SW 1271 (cell line): ENCODE results near the gene PPP4C.
"Not testable (repeated sequence)": the region's sequence is repeated elsewhere in the genome, so short reads cannot be mapped to it uniquely, and the experiment has no call there.

Source experiments
- DNase-seq, 2 experiments: peaks; one replicate each; lab custom pipeline; 2025; lab: John Stamatoyannopoulos, UW

The PPP4C gene

GRCh38 chr16:30096862-30097563 lies 21.2 kb downstream of the PPP4C start:
- DNase-seq = no peak

DNA sequence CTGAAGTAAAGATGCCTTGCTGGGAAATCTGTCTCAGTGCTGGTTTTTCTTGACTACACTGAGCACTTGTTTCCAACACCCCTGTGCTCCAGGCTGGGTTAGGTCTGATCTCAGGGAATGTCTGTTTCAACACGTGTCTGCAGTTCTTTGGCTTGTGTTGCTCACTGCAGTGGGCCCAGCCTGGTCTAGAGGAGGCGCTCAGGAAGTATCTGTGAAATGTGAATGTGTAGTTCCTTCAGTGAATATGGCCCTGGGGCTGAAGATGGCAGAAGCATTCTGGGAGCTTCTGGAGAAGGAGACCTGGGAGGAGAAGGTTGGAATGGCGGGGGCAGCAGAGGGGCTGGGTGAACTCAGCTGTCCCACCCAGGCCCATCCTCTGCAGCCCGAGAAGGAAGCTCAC lies 28.3 kb downstream of the PPP4C start:
- no peak for DNase-seq

- DNase-seq = no peak
These were observed 28.7 kb downstream of the PPP4C start for GRCh38 chr16:30104492-30104891.

DNA sequence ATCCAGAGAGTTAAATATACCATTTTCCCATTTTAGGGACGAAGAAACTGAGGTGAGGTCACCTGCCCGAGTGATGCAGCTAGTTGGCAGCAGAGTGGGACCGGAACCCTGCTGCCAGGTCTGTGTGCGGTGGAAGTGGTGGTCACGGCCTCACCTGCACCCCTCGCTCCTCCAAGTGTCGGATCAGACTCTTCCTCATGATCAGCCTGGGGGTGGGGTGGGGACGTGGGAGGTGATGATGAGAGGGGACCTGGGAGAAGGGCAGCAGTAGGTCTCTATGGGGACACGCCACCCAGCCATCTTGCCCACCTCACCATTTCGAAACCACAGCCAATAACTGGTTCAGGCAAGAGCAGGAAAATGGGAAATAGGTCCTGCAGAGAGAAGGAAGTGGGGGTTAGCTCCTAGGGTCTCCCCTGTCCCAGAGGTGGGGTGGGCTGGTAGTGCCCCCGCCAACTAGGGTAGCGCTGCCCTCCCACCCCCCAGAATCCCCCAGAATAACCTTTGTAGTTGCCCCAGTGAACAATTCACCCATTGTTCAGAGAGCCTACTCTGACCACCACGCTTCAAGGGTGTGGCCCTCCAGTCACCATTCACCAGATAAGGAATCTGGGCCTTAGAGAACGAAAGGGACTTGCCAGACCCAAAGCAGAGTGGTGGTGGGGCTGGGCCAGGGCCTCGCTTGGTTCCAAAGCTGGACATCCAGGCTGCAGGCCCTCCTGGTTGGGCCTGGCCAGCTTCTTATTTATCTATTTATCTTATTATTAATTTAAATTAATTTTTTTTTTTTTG lies 32.5 kb downstream of the PPP4C start:
- no peak for DNase-seq

DNA sequence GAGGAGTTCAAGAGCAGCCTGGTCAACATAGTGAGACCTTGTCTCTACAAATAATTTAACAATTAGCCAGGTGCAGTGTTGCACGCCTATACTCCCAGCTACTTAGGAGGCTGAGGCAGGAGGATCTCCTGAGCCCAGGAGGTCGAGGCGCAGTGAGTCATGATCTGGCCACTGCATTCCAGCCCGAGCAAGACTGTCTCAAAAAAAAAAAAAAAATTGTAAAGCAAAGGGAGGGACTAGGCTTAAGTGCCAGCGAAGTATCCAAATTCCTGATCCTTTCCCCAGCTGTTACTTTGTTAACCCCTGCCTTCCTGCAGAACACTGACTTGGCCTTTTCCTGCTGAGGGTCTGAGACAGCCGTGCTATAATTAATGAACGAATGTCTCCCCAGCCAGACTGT lies 34.9 kb downstream of the PPP4C start:
- peak in 1 of 2 experiments; percentile 14 for DNase-seq

DNA sequence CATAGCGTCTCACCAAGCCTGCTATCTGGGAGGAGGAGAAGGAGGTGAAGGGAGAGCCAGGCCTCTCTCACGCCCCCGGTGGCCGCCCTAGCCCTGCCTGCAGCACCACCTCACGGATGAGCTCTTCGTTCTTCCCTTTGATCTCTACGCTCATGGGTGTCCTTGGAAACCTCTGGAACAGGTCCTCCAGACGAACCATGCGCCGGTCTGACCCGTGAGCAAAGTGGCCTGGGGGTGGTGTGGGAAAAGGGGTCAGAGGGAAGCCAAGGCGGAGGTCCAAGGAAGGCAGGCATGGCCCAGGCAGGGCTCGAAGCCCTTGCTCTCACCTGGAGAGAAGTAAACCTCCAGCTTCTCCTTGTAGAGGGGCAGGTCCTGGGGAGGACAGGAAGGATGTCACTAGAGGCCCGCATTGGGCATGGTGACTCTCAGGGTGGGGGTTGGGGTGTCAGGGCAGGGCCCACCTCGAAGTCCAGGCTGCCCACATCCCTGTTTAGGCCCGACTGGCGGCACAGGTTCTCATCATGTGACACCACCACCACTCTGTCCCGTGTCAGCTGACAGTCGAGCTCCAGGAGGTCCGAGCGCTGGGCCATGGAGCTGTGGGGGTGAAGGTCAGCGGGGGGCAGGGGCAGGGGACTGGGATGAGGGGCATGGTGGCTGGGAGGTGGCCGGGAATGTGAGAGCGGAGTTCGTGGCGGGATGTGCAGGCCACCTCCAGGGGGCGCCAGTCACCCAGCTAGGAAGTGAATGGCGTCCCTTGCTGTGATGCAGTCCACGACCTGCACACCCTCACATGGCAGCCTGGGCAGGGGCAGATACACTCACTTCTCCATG lies 36.6 kb downstream of the PPP4C start:
- DNase-seq = peak in 1 of 2 experiments; percentile 20

- DNase-seq = no peak
These were observed 37.4 kb downstream of the PPP4C start, which contains the start of gene GDPD3 for GRCh38 chr16:30113031-30113710. Gene GDPD3, minus strand, starts transcription at chr16:30113537. Its CDS starts 59 bp downstream, at chr16:30113478.

DNA sequence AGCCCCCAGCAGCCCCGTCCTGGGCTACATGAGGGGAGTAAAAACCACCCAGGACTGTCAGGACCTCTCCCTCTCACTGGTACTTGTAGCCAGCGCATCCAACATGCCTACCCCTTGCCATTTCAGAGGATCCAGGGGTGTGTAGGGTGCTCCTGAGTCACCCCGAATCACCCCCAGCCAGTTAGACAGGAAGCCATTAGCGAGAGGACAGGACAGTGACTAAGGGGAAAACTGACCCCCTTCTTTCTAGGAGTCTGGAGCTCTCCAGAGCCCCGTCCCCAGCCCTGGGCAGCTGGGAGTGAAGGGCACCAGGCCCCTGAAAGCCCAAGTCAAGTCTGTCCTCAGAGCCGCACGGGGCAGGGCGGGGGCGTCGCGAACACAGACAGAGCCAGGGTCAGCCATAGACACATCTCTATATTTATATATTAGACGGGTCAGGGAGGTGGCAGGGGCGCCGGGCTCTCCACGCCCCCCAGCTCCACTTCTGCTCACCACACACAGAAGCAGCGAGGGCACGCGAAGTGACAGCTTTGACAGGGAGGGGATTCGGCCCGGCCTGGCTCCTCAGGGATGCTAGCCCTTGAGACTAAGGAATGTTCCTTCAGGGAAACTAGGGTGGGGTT lies 38.0 kb downstream of the PPP4C start:
- DNase-seq = no peak

DNA sequence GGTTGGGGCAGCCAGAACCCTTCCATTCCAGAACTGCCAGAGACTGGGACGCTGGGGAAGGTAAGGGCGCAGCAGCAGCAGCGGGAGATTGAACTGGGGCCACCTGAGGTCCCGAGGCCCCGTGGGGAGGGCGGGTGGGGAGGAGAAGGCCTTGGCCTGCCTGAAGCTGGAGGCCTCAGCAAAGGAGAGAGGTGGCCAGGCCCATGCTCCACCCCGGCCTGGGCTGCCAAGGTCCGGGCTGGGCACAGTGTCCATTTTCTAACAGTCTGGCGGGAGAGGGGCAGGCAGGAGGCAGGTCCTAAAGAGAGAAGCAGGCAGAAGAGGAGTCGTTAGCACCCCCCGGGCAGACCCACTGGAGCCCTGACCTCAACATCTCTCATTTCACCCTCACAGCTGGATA lies 38.6 kb downstream of the PPP4C start:
- no peak for DNase-seq

DNA sequence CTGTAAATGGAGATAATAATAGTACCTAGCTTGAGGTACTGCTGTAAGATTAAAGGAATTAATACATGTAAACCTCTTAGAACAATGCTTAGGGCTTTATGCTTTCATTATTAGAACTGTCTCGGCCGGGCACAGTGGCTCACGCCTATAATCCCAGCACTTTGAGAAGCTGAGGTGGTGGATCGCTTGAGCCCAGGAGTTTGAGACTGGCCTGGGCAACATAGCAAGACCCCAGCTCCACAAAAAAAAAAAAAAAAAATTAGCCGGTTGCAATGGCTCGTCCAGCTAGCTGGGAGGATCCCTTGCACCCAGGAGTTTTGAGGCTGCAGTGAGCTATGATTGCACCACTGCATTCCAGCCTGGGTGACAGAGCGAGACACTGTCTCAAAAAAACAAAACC lies 39.0 kb downstream of the PPP4C start:
- DNase-seq = not testable (repeated sequence)

DNA sequence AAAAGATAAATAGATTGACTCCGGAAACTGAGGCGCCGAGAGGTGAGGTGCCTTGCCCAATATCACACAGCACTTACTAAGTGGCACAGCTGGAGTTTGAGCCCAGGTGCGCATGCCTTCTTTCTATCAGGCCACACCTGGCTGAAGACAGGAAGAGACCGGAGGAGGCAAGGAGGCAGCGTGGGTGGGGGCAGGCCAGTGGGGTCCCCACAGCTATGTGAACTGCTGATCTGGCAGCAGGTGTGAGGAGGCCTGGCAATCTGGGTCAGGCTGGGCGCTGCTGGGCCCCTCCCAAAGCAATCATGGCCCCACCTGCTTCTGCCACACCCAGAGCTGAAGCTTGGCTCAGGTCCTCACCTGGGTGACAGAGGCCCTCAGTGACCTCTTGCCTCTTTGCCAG lies 39.4 kb downstream of the PPP4C start:
- no peak for DNase-seq

DNA sequence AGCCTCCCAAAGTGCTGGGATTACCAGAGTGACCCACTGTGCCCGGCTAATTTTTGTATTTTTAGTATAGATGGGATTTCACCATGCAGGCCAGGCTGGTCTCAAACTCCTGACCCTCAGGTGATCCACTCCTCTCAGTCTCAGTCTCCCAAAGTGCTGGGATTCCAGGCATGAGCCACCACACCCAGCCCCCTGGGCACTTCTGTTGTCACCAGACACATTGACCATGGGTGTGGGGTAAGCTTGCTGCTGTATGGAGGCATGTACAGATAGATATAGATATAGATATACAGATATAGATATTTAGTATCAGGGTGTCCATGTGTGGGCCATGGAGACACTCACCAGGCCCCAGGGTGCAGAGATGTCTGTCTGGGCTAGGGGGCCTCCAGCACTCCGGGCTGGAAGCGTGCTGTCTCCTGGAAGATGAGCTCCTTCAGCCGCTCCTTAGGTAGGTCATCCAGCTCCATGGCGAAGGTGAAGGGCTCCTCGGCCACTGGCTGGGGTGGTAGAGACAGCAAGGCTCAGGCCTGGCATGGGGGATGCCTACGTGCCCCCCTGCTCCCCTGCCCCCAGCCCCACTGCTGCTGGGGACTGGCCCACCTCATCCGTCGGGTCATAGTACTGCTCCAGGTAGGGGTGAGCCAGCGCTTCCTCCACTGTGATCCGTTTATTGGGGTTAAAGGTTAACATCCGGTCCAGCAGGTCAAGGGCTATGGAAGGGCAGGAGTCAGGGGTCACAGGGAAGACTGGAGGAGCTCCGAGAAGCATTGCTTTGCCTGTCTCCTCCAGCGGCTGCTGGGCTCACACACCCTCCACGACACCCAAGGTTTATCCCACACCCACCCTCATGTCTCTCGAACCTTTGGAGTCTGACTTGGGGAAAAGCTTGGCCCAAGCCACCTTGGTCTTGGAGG lies 40.8 kb downstream of the PPP4C start:
- no peak for DNase-seq

DNA sequence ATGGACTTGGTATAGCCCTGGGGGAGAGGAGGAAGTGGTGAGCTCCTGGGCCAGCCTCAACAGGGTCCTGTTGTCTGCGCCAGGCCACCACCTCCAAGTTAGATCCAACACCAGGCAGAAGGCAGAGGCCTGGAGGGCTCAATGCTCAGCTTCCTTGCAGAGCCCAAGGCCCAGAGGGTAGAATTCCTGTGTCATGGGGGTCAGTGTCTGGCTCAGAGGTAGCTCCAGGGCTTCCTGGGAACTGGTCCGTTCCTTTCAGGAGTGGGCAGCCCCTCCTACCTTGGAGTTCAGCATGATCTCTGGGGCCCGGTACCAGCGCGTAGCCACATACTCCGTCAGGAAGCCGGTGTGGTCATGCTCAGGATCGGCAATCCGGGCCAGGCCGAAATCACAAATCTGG lies 42.0 kb downstream of the PPP4C start:
- no peak for DNase-seq

DNA sequence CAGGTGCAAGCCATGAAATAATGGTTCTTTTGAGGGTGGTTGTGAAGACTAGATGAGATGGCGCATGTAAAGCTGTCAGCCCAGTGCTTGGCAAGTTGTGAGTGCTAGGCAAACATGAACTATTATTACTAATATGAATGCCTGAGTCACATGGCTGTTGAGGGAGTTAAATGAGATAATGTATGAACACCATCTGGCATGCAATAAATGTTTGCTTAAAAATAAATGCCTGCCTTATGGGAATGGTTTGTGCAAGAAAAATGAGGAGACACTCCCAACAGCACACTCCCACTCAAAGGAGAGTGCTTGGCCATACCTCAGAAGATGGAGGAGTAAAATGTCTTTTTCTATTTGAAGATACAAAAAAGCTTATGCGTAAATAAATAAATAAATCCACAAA lies 43.6 kb downstream of the PPP4C start:
- DNase-seq = no peak

GRCh38 chr16:30120340-30121105 lies 44.7 kb downstream of the PPP4C start:
- no peak for DNase-seq

GRCh38 chr16:30121741-30122571 lies 46.2 kb downstream of the PPP4C start:
- no peak for DNase-seq

GRCh38 chr16:30122604-30123160 lies 46.9 kb downstream of the PPP4C start:
- DNase-seq = no peak

GRCh38 chr16:30124985-30125379 lies 49.2 kb downstream of the PPP4C start:
- no peak for DNase-seq
